Nephron (organoid): ENCODE data around the gene PPIL6.
"Not testable (repeated sequence)": the region's sequence is repeated elsewhere in the genome, so short reads cannot be mapped to it uniquely, and the experiment has no call there.

ENCODE experiments used
- H3K27ac Mint-ChIP-seq, 3 experiments: 2 replicates each; pipeline ENCODE4 v1.8.0; 2020; ENCODE audit warnings: mixed read lengths in 3 of 3, mild to moderate bottlenecking in 2 of 3, moderate library complexity in 1 of 3
- H3K27me3 Mint-ChIP-seq: 2 replicates; pipeline ENCODE4 v1.8.0; 2021; ENCODE audit warnings: low read depth, mild to moderate bottlenecking, moderate library complexity, mixed read lengths
- H3K36me3 Mint-ChIP-seq: 2 replicates; pipeline ENCODE4 v1.8.0; 2020; ENCODE audit warnings: low read depth, mixed read lengths
- H3K4me1 Mint-ChIP-seq: 2 replicates; pipeline ENCODE4 v1.8.0; 2020; ENCODE audit warnings: mixed read lengths
- H3K4me3 Mint-ChIP-seq, 3 experiments: 2 replicates each; pipeline ENCODE4 v1.8.0; 2020; ENCODE audit warnings: mild to moderate bottlenecking in 3 of 3, mixed read lengths in 3 of 3, moderate library complexity in 2 of 3
- H3K9me3 Mint-ChIP-seq: 2 replicates; pipeline ENCODE4 v1.8.0; 2020; ENCODE audit warnings: mixed read lengths
- TF ChIP-seq, protein P1 (sequence below), 3 experiments: fragments of 200-600 bp; sonication (generic); IDR thresholded peaks; one replicate each; pipeline ENCODE4 v1.5.0; 2021; ENCODE audit warnings: antibody characterized with exemption in 3 of 3; ENCODE audit not compliant: unreplicated experiment in 3 of 3

The PPIL6 gene

GRCh38 chr6:109369728-109370127, 70.7 kb downstream of the PPIL6 start:
- Mint-ChIP-seq H3K27ac (no peak overlapping the region), H3K27me3 (no peaks in the 10 kb centered on the region), H3K4me1 (peaks cover 5% of the 10 kb centered on the region), H3K4me3 (no peak overlapping the region), H3K9me3 (peaks cover 3% of the 10 kb centered on the region), H3K36me3 (peaks cover 80% of the 10 kb centered on the region)
- TF ChIP-seq, protein P1, sequence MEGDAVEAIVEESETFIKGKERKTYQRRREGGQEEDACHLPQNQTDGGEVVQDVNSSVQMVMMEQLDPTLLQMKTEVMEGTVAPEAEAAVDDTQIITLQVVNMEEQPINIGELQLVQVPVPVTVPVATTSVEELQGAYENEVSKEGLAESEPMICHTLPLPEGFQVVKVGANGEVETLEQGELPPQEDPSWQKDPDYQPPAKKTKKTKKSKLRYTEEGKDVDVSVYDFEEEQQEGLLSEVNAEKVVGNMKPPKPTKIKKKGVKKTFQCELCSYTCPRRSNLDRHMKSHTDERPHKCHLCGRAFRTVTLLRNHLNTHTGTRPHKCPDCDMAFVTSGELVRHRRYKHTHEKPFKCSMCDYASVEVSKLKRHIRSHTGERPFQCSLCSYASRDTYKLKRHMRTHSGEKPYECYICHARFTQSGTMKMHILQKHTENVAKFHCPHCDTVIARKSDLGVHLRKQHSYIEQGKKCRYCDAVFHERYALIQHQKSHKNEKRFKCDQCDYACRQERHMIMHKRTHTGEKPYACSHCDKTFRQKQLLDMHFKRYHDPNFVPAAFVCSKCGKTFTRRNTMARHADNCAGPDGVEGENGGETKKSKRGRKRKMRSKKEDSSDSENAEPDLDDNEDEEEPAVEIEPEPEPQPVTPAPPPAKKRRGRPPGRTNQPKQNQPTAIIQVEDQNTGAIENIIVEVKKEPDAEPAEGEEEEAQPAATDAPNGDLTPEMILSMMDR (IDR thresholded peaks at IDR 0.05; ENCODE audit: unreplicated experiment in 3 of 3), result no peak

- H3K27me3 Mint-ChIP-seq, H3K4me3 Mint-ChIP-seq, H3K27ac Mint-ChIP-seq, H3K4me1 Mint-ChIP-seq: not testable (repeated sequence)
- peaks cover 30% of the 10 kb centered on the region for H3K9me3 Mint-ChIP-seq
- H3K36me3 Mint-ChIP-seq, result peaks cover 89% of the 10 kb centered on the region
These were observed 75.9 kb downstream of the PPIL6 start for GRCh38 chr6:109364382-109365078.

- Mint-ChIP-seq H3K9me3 (peaks cover 32% of the 10 kb centered on the region), H3K36me3 (peaks cover 91% of the 10 kb centered on the region), H3K27ac (no peak overlapping the region), H3K27me3 (no peaks in the 10 kb centered on the region), H3K4me3 (no peak overlapping the region), H3K4me1 (no peaks in the 10 kb centered on the region)
- TF ChIP-seq, protein P1 (IDR thresholded peaks at IDR 0.05; ENCODE audit: unreplicated experiment in 3 of 3), result no peak
These were observed 76.7 kb downstream of the PPIL6 start for GRCh38 chr6:109363753-109364152.

GRCh38 chr6:109362102-109362884, 78.1 kb downstream of the PPIL6 start:
- TF ChIP-seq, protein P1 (IDR thresholded peaks at IDR 0.05; ENCODE audit: unreplicated experiment in 3 of 3), result no peak
- Mint-ChIP-seq H3K27ac (no peak overlapping the region), H3K27me3 (no peaks in the 10 kb centered on the region), H3K4me1 (no peaks in the 10 kb centered on the region), H3K36me3 (peaks cover 94% of the 10 kb centered on the region), H3K4me3 (no peak overlapping the region), H3K9me3 (peaks cover 34% of the 10 kb centered on the region)

- Mint-ChIP-seq H3K4me1 (no peaks in the 10 kb centered on the region), H3K27me3 (no peaks in the 10 kb centered on the region), H3K27ac (no peak overlapping the region), H3K9me3 (peaks cover 44% of the 10 kb centered on the region), H3K4me3 (no peak overlapping the region), H3K36me3 (peaks cover 94% of the 10 kb centered on the region)
- TF ChIP-seq, protein P1 (IDR thresholded peaks at IDR 0.05; ENCODE audit: unreplicated experiment in 3 of 3), result no peak
These were observed 79.6 kb downstream of the PPIL6 start for GRCh38 chr6:109360791-109361190.

GRCh38 chr6:109360281-109360680, 80.1 kb downstream of the PPIL6 start:
- Mint-ChIP-seq H3K27ac (no peak overlapping the region), H3K4me1 (no peaks in the 10 kb centered on the region), H3K4me3 (no peak overlapping the region), H3K9me3 (peaks cover 44% of the 10 kb centered on the region), H3K36me3 (peaks cover 97% of the 10 kb centered on the region), H3K27me3 (no peaks in the 10 kb centered on the region)
- TF ChIP-seq, protein P1 (IDR thresholded peaks at IDR 0.05; ENCODE audit: unreplicated experiment in 3 of 3), result no peak
